MCF 10A (cell line): ENCODE data around the gene DDC. TPM values are rescaled to one million over a fixed set of nuclear protein-coding genes. Genes with fewer than 3 reads are reported as not detected.
"Not testable (repeated sequence)": the region's sequence is repeated elsewhere in the genome, so short reads cannot be mapped to it uniquely, and the experiment has no call there.

ENCODE experiments used
- BruUV-seq: library from RNA; stranded (reverse); fragments of 400-500 nt; replicated peaks from 2 replicates; lab custom pipeline; 2021; lab: Mats Ljungman, UMichigan
- CTCF ChIA-PET: fragments of 300-600 bp; sonication (Branson Sonifier 250); formaldehyde crosslinking; extraction: SDS; loops from one replicate; lab custom pipeline; 2021; ENCODE audit warnings: antibody characterized with exemption, inconsistent platforms; lab: Yijun Ruan, JAX
- POLR2A ChIA-PET: fragments of 300-600, 350-650 bp; sonication (Branson Sonifier 250); formaldehyde crosslinking; extraction: SDS; loops from one replicate; lab custom pipeline; 2020; ENCODE audit warnings: antibody characterized with exemption, inconsistent platforms; lab: Yijun Ruan, JAX
- DNase-seq: peaks from one replicate; pipeline ENCODE4 v3.0.0-alpha.2; 2018; ENCODE audit not compliant: unreplicated experiment
- H3K27ac Mint-ChIP-seq: one replicate; pipeline ENCODE4 v1.8.0; 2022; ENCODE audit warnings: mild to moderate bottlenecking, low read depth, mixed read lengths; ENCODE audit not compliant: unreplicated experiment
- H3K27me3 Mint-ChIP-seq: one replicate; pipeline ENCODE4 v1.8.0; 2022; ENCODE audit warnings: mixed read lengths; ENCODE audit not compliant: insufficient read depth, unreplicated experiment
- H3K36me3 Mint-ChIP-seq: one replicate; pipeline ENCODE4 v1.8.0; 2022; ENCODE audit warnings: mild to moderate bottlenecking, moderate library complexity, mixed read lengths; ENCODE audit not compliant: insufficient read depth, unreplicated experiment
- H3K4me1 Mint-ChIP-seq: one replicate; pipeline ENCODE4 v1.8.0; 2022; ENCODE audit warnings: mixed read lengths; ENCODE audit not compliant: insufficient read depth, unreplicated experiment
- H3K4me3 Mint-ChIP-seq: one replicate; pipeline ENCODE4 v1.8.0; 2022; ENCODE audit warnings: mild to moderate bottlenecking, moderate library complexity, mixed read lengths; ENCODE audit not compliant: unreplicated experiment
- H3K9me3 Mint-ChIP-seq: one replicate; pipeline ENCODE4 v1.8.0; 2022; ENCODE audit warnings: mixed read lengths; ENCODE audit not compliant: unreplicated experiment
- intact Hi-C: fragments of 100-400 bp; cut with micrococcal nuclease; formaldehyde crosslinking; loops from 2 replicates; pipeline ENCODE4 v1.14.1; 2022
- total RNA-seq: library from RNA; stranded (reverse); gene quantifications from 2 replicates; pipeline ENCODE4 v1.2.3, GENCODE V29; 2022
- TF ChIP-seq, protein P1 (sequence below): fragments of 200-600 bp; IDR thresholded peaks from one replicate; pipeline ENCODE4 v1.8.0; 2022; ENCODE audit warnings: antibody characterized with exemption, mild to moderate bottlenecking; ENCODE audit not compliant: unreplicated experiment

The DDC gene
- total RNA-seq, 1 experiment from 2014 or later, result 0.79 TPM

DNA sequence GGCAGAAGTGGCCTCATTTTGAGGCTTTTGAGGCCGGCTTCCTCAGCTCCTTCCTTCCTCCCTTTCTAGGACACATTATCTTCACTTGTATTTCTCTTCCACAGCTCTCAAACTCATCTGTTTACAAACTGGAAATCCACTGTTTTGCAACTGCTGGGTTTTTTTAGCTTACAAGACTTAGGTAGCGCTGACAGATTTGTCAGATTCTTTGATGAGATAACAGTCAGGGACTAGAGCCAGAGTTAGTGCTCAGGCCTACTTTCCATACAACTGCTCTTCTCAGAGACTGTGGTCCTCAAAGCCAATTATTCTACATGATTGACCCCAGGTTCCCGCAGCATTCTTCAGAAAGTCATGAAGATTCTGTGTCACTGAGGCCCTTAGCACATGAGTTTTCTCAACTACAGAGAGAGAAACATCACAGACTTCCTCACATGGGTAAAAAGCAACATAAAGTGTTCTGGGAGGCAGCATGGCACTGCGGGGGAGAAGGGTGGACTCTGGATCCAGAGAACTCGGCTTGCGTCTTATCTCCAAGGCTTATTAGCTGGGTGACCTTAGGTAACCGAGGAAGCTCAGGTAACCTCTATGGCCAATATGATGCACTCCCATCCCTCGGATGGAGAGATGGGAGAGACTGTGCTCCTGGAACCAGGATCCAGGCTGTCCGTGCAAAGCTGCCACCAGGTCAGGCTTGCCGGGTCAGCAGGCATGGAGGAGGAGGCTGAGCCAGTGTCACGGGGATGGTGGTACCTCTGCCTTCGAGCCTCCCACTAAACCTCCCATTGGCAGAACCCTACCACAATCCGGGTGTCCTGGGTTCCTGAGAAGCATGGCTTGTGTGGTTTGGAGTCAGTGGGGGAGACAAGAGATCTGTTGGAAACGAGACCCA, 10.5 kb downstream of the DDC start:
- no peak overlapping the region for H3K27ac Mint-ChIP-seq
- TF ChIP-seq, protein P1, sequence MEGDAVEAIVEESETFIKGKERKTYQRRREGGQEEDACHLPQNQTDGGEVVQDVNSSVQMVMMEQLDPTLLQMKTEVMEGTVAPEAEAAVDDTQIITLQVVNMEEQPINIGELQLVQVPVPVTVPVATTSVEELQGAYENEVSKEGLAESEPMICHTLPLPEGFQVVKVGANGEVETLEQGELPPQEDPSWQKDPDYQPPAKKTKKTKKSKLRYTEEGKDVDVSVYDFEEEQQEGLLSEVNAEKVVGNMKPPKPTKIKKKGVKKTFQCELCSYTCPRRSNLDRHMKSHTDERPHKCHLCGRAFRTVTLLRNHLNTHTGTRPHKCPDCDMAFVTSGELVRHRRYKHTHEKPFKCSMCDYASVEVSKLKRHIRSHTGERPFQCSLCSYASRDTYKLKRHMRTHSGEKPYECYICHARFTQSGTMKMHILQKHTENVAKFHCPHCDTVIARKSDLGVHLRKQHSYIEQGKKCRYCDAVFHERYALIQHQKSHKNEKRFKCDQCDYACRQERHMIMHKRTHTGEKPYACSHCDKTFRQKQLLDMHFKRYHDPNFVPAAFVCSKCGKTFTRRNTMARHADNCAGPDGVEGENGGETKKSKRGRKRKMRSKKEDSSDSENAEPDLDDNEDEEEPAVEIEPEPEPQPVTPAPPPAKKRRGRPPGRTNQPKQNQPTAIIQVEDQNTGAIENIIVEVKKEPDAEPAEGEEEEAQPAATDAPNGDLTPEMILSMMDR, result no peak
- intact Hi-C loops, result no loop called here
- DNase-seq, result no peak
- no TSS peak for BruUV-seq
- POLR2A ChIA-PET, result interaction anchor here (0.6 kb wide), 1 partner anchor 86 kb away, joined by 3 read pairs; no protein-coding TSS in a partner anchor
- H3K36me3 Mint-ChIP-seq, result peaks cover 6% of the 10 kb centered on the region
- H3K27me3 Mint-ChIP-seq, result peaks cover 25% of the 10 kb centered on the region
- H3K9me3 Mint-ChIP-seq, result no peaks in the 10 kb centered on the region
- CTCF ChIA-PET, result interaction anchor here (1.9 kb wide), 1 partner anchor 86 kb away, joined by 6 read pairs; no protein-coding TSS in a partner anchor
- H3K4me3 Mint-ChIP-seq, result no peak overlapping the region
- peaks cover 6% of the 10 kb centered on the region for H3K4me1 Mint-ChIP-seq

DNA sequence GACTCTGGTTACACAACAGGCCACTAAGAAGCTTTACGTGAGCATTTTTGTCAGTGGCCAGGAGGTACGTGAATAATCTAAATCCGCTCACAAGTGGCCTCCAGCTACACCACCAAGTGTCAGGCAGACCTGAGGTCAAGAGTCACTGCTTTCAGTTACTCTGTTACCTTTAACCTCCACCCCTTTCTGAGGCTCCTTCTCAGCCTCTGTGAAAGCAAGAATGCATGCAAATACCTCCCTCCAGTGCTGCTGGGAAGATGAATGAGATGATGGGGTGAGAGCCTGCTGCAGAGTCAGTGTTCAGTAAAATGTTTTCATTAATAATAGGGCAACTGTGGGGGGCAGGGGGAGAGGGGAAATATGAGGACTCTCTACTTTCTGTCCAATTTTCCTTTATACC, 11.2 kb downstream of the DDC start:
- Mint-ChIP-seq H3K4me1 (peaks cover 6% of the 10 kb centered on the region), H3K36me3 (peaks cover 6% of the 10 kb centered on the region), H3K9me3 (no peaks in the 10 kb centered on the region), H3K27ac (no peak overlapping the region), H3K27me3 (peaks cover 23% of the 10 kb centered on the region), H3K4me3 (no peak overlapping the region)
- no peak for DNase-seq
- CTCF ChIA-PET, result no interaction called here
- POLR2A ChIA-PET, result no interaction called here
- intact Hi-C loops, result no loop called here
- no TSS peak for BruUV-seq
- TF ChIP-seq, protein P1, result no peak

DNA sequence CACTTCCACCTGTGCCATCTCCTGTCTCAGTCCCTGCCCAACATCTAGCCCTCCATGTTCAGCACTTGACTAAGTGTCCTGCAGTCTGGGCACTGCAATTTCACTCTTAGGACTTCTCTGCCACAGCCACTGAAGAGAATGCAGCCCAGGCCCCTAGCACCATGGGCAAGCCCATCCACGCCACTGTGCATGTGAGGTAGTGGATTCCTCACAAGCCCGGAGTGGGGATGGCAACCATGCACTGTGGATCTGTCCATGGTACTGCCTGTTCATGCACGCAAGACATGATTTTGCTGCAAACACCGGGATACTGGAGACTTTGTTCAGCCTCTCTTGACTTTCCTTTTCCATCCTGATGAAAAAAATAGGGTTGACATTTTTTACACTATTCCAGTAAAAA, 12.3 kb downstream of the DDC start:
- Mint-ChIP-seq H3K4me3 (no peak overlapping the region), H3K36me3 (peaks cover 6% of the 10 kb centered on the region), H3K27me3 (peaks cover 12% of the 10 kb centered on the region), H3K9me3 (no peaks in the 10 kb centered on the region), H3K4me1 (peaks cover 6% of the 10 kb centered on the region), H3K27ac (no peak overlapping the region)
- TF ChIP-seq, protein P1, result no peak
- peak; percentile 41 for DNase-seq
- ChIA-PET POLR2A (interaction anchor here (1.4 kb wide), 1 partner anchor 17 kb away, joined by 4 read pairs; no protein-coding TSS in a partner anchor), CTCF (interaction anchor here (0.6 kb wide), 1 partner anchor 85 kb away, joined by 3 read pairs; no protein-coding TSS in a partner anchor)
- no TSS peak for BruUV-seq
- intact Hi-C loops, result no loop called here

DNA sequence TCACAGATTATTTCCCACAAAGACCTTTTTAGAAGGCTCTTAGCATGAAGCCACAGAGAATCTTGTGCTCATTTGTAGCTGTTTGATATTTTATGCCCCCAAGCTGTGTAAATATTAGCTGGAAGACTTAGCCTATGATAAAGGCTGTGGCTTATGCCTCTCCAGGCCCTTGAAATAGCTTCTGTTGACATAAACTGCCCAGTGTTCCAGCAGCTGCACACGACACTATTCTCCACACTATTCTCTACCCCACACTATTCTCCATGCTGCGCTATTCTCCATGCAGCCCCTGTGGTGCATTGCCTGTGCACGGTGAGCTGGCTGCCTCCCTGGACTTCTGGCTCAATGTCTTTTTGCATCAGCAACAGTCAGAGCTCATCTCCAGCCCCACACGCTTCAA, 13.1 kb downstream of the DDC start:
- CTCF ChIA-PET, result interaction anchor here (0.6 to 1.2 kb wide), 2 partner anchors 18 to 84 kb away, joined by 3 to 4 read pairs; no protein-coding TSS in a partner anchor
- peaks cover 6% of the 10 kb centered on the region for H3K36me3 Mint-ChIP-seq
- H3K4me3 Mint-ChIP-seq, result no peak overlapping the region
- no peak for DNase-seq
- peaks cover 6% of the 10 kb centered on the region for H3K4me1 Mint-ChIP-seq
- TF ChIP-seq, protein P1, result no peak
- POLR2A ChIA-PET, result interaction anchor here (1.4 kb wide), 1 partner anchor 17 kb away, joined by 4 read pairs; no protein-coding TSS in a partner anchor
- no peaks in the 10 kb centered on the region for H3K9me3 Mint-ChIP-seq
- H3K27me3 Mint-ChIP-seq, result peaks cover 4% of the 10 kb centered on the region
- no TSS peak for BruUV-seq
- intact Hi-C loops, result no loop called here
- no peak overlapping the region for H3K27ac Mint-ChIP-seq

DNA sequence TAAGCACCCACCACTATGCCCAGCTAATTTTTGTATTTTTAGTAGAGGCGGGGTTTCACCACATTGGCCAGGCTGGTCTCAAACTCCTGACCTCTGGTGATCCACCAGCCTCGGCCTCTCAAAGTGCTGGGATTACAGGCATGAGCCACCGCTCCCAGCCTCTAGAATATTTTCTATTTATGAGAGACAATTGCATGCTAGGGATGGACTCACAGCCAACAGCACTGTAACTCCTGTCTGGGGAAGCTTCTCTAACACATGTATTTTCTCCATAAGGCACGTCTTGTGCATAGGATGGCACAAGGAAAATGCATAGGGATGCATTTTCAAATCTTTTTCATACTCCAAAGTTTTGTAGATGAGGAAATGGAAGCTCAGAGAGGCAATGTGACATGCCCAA, 19.6 kb downstream of the DDC start:
- H3K9me3 Mint-ChIP-seq, H3K4me3 Mint-ChIP-seq, POLR2A ChIA-PET, H3K36me3 Mint-ChIP-seq, DNase-seq, H3K27ac Mint-ChIP-seq, CTCF ChIA-PET, H3K27me3 Mint-ChIP-seq, BruUV-seq, H3K4me1 Mint-ChIP-seq, intact Hi-C loops: not testable (repeated sequence)
